Gastrocnemius medialis (tissue), 4 donors: ENCODE results near the gene TFCP2L1. TPM values are rescaled to one million over a fixed set of nuclear protein-coding genes. Genes with fewer than 3 reads are reported as not detected.

ENCODE experiments used
- ATAC-seq, 2 donors: fragments of 150-250 bp; one replicate each; pipeline ENCODE4 v1.9.1; 2016
- DNase-seq, 2 donors: peaks; one replicate each; pipeline ENCODE4 v3.0.0-alpha.2; 2019
- H3K27ac ChIP-seq, 4 donors: fragments of 200-600 bp; sonication (generic); 1 replicate in 1 of 4; 2 replicates in 3 of 4; pipeline ENCODE4 v1.5.1; 2016 to 2018; ENCODE audit warnings: mild to moderate bottlenecking in 2 of 4, moderate library complexity in 1 of 4
- H3K27me3 ChIP-seq, 3 donors: fragments of 200-600 bp; sonication (generic) in 2 of 3; 1 replicate in 1 of 3; 2 replicates in 2 of 3; pipeline versions ENCODE4 v1.5.1 to v1.6.0; 2016 to 2019; ENCODE audit warnings: mild to moderate bottlenecking in 1 of 3, moderate library complexity in 1 of 3
- H3K36me3 ChIP-seq, 2 donors: fragments of 200-600 bp; sonication (generic) in 1 of 2; one replicate each; pipeline ENCODE4 v1.5.1; 2017 to 2018
- H3K4me1 ChIP-seq, 2 donors: fragments of 200-600 bp; sonication (generic) in 1 of 2; one replicate each; pipeline ENCODE4 v1.5.1; 2016 to 2017; ENCODE audit warnings: mild to moderate bottlenecking in 2 of 2
- H3K4me3 ChIP-seq, 4 donors: fragments of 200-600 bp; sonication (generic) in 3 of 4; 1 replicate in 1 of 4; 2 replicates in 3 of 4; pipeline ENCODE4 v1.5.1; 2016 to 2019; ENCODE audit warnings: mild to moderate bottlenecking in 2 of 4
- H3K9me3 ChIP-seq, 3 donors: fragments of 200-600 bp; sonication (generic) in 2 of 3; 1 replicate in 1 of 3; 2 replicates in 2 of 3; pipeline ENCODE4 v1.5.1; 2016 to 2019
- CTCF ChIP-seq, 5 experiments: fragments of 450-650 bp in 3 of 5; fragments of 200-600 bp in 2 of 5; sonication (generic) in 2 of 5; IDR thresholded peaks in 4 of 5; conservative IDR thresholded peaks in 1 of 5; 1 replicate in 4 of 5; 2 replicates in 1 of 5; pipeline ENCODE4 v1.5.1; 2016 to 2019; ENCODE audit warnings: antibody characterized with exemption in 5 of 5, mild to moderate bottlenecking in 3 of 5, moderate library complexity in 3 of 5
- POLR2A ChIP-seq, 2 donors: fragments of 450-650 bp; IDR thresholded peaks; one replicate each; pipeline ENCODE4 v1.6.1; 2017; ENCODE audit warnings: antibody characterized with exemption in 2 of 2, mild to moderate bottlenecking in 2 of 2, moderate library complexity in 2 of 2
- in situ Hi-C, 4 donors: fragments of 200-750 bp; cut with MboI; loops; one replicate each; pipeline versions ENCODE4 v1.15.0 to v1.8.0; 2017; ENCODE audit warnings: low sequenced_read_pairs in 4 of 4
- intact Hi-C: fragments of 100-400 bp; cut with DNase I; formaldehyde crosslinking; loops from one replicate; pipeline ENCODE4 v1.15.1; 2023; ENCODE audit warnings: low total_unique reads
- total RNA-seq, 4 donors: library from RNA; depleted of rRNA; stranded (reverse); fragments of >200 nt; gene quantifications; one replicate each; pipeline versions ENCODE4 v1.1.0 to v1.2.3, GENCODE V29; 2016

TFCP2L1 gene
- total RNA-seq, 4 donors from 2014 or later: 1.2 to 3.2 (median 1.8) TPM

GRCh38 chr2:121171625-121172119, 113.3 kb downstream of the TFCP2L1 start:
- H3K4me1 ChIP-seq: peaks cover 0 to 8% of the 10 kb centered on the region in 2 donors
- in situ Hi-C loops: no loop called here
- ATAC-seq (no peak), DNase-seq (no peak)
- H3K36me3 ChIP-seq: no peaks in the 10 kb centered on the region
- H3K27me3 ChIP-seq: peaks cover 0 to 4% (median 0%) of the 10 kb centered on the region in 3 donors
- TF ChIP-seq POLR2A (IDR thresholded peaks at IDR 0.05) (no peak), CTCF (IDR thresholded peaks at IDR 0.05 in 4 of 5, conservative IDR thresholded peaks at IDR 0.05 in 1 of 5) (no peak)
- intact Hi-C loops: loop anchor here (10.0 kb wide), 1 partner anchor 1417 kb away; the partner anchor contains the start of gene PTPN4
- H3K4me3 ChIP-seq: no peak overlapping the region
- H3K27ac ChIP-seq: no peak overlapping the region
- H3K9me3 ChIP-seq: no peaks in the 10 kb centered on the region

DNA sequence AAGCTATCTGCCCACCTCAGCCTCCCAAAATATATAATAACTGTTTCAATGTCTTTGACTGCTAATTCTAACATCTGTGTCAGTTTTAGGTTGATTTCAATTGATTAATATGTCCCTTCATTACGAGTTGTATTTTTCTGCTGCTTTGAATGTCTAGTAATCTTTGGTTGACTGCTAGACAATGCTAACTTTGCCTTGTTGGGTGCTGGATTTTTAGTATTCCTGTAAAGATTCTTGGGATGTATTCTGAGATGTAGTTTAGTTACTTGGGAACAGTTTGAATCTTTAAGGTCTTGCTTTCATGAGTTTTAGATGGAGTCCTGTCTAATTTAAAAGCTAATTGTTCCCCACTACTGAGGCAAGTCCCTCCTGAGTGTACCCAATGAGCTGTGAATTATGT, 114.4 kb downstream of the TFCP2L1 start:
- H3K9me3 ChIP-seq: no peaks in the 10 kb centered on the region
- peaks cover 0 to 8% of the 10 kb centered on the region in 2 donors for H3K4me1 ChIP-seq
- H3K27me3 ChIP-seq: peaks cover 0 to 4% (median 0%) of the 10 kb centered on the region in 3 donors
- in situ Hi-C loops (no loop called here), intact Hi-C loops (loop anchor here (10.0 kb wide), 1 partner anchor 1416 kb away; the partner anchor contains the start of gene PTPN4)
- H3K27ac ChIP-seq: no peak overlapping the region
- DNase-seq (no peak), ATAC-seq (no peak)
- no peaks in the 10 kb centered on the region for H3K36me3 ChIP-seq
- H3K4me3 ChIP-seq: no peak overlapping the region
- no peak for TF ChIP-seq CTCF (IDR thresholded peaks at IDR 0.05 in 4 of 5, conservative IDR thresholded peaks at IDR 0.05 in 1 of 5)
- no peak for TF ChIP-seq POLR2A (IDR thresholded peaks at IDR 0.05)

GRCh38 chr2:121167411-121167810, 117.6 kb downstream of the TFCP2L1 start:
- intact Hi-C loops: no loop called here
- ATAC-seq: no peak
- in situ Hi-C loops: no loop called here

More at GRCh38 chr2:121167411-121167810, 117.6 kb downstream of the TFCP2L1 start:
- Histone ChIP-seq H3K9me3 (no peaks in the 10 kb centered on the region), H3K27ac (no peak overlapping the region), H3K4me1 (no peaks in the 10 kb centered on the region), H3K4me3 (no peak overlapping the region), H3K27me3 (peaks cover 0 to 4% (median 0%) of the 10 kb centered on the region in 3 donors), H3K36me3 (no peaks in the 10 kb centered on the region)
- TF ChIP-seq CTCF (IDR thresholded peaks at IDR 0.05 in 4 of 5, conservative IDR thresholded peaks at IDR 0.05 in 1 of 5): no peak
- TF ChIP-seq POLR2A (IDR thresholded peaks at IDR 0.05): no peak
- DNase-seq: no peak

Other genes with a start within 250 kb of the TFCP2L1 start
- not detected for gene RNU4ATAC, start 245.7 kb upstream of the TFCP2L1 start, total RNA-seq